HepG2 (cell line): ENCODE results near the gene BACH2.

ENCODE experiments used
- CEBPB ChIP-seq: IDR thresholded peaks from 2 replicates; pipeline ENCODE4 v1.6.1; 2011; ENCODE audit warnings: low read depth, low read length, improper control_type of control experiment, borderline replicate concordance
- E2F5 ChIP-seq: sonication (generic); formaldehyde crosslinking; conservative IDR thresholded peaks from 2 replicates; pipeline ENCODE4 v1.4.0; 2020; ENCODE audit warnings: missing genetic modification reagents
- EZH2 ChIP-seq: conservative IDR thresholded peaks from 2 replicates; pipeline ENCODE4 v1.6.1; 2012; ENCODE audit warnings: mild to moderate bottlenecking, low read depth, low read length, moderate library complexity
- POLR2AphosphoS5 ChIP-seq: IDR thresholded peaks from 2 replicates; pipeline ENCODE4 v1.6.1; 2012; ENCODE audit warnings: low read depth, low read length
- REST ChIP-seq, 2 experiments: IDR thresholded peaks; 2 replicates each; pipeline ENCODE4 v1.6.1; 2011 to 2012; ENCODE audit warnings: low read length in 2 of 2, borderline replicate concordance in 1 of 2, low read depth in 1 of 2, mild to moderate bottlenecking in 1 of 2, moderate library complexity in 1 of 2
- TAF1 ChIP-seq: sonication (generic); formaldehyde crosslinking; IDR thresholded peaks from 2 replicates; pipeline ENCODE4 v1.4.0; 2020; ENCODE audit warnings: missing genetic modification reagents
- ZFP1 ChIP-seq: IDR thresholded peaks from 2 replicates; pipeline ENCODE4 v1.6.1; 2016
- ZGPAT ChIP-seq: IDR thresholded peaks from 2 replicates; pipeline ENCODE4 v1.6.1; 2016; ENCODE audit warnings: mild to moderate bottlenecking
- ZNF841 ChIP-seq: sonication (generic); formaldehyde crosslinking; IDR thresholded peaks from 2 replicates; pipeline ENCODE4 v1.8.1; 2023; ENCODE audit warnings: missing genetic modification reagents, borderline replicate concordance

DNA sequence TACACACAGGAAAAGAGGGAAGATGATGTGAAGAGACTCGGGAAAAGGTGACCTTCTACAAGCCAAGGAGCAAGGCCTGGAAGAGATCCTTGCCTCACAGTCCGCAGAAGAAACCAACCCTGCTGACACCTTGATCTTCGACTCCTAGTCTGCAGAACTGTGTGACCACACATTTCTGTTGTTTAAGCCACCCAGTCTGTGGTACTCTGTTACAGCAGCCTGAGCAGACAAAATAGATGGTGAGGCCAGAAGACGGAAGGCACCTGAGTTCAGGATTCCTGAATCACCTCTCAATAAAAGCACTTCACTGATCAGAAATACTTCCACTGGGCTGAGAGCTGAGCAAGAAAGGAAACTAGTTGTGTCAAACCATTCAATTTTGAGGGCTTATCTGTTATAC, 103.3 kb downstream of the BACH2 start:
- no peak for TF ChIP-seq ZGPAT (CRISPR knock-in tag)
- TF ChIP-seq REST (IDR thresholded peaks at IDR 0.05; ENCODE audit: borderline replicate concordance in 1 of 2, low read depth in 1 of 2, low read length in 2 of 2) = no peak
- TF ChIP-seq POLR2AphosphoS5 = no peak
- TF ChIP-seq EZH2 = no peak
- no peak for TF ChIP-seq ZNF841 (CRISPR knock-in tag)
- TF ChIP-seq ZFP1 (CRISPR knock-in tag) = no peak
- TF ChIP-seq CEBPB = no peak
- no peak for TF ChIP-seq E2F5 (CRISPR knock-in tag)
- no peak for TF ChIP-seq TAF1 (CRISPR knock-in tag)
